GM19351 (cell line): Measurements from ENCODE around the gene SLC6A11.

Source experiments
- ATAC-seq: cut with Tn5 transposase; IDR thresholded peaks from one replicate; pipeline ENCODE4 v1.9.1; 2021; ENCODE audit warnings: mild to moderate bottlenecking, moderate library complexity; ENCODE audit not compliant: unreplicated experiment

SLC6A11 gene

GRCh38 chr3:10883478-10884234, 67.6 kb downstream of the SLC6A11 start:
- no peak for ATAC-seq

- no peak for ATAC-seq
Measured at GRCh38 chr3:10887015-10887414, 71.0 kb downstream of the SLC6A11 start.

- no peak for ATAC-seq
Measured at GRCh38 chr3:10888518-10889090, 72.6 kb downstream of the SLC6A11 start.

- no peak for ATAC-seq
Measured at GRCh38 chr3:10889206-10889960, 73.4 kb downstream of the SLC6A11 start.

- ATAC-seq = no peak
Measured at GRCh38 chr3:10890665-10891064, 74.6 kb downstream of the SLC6A11 start.

GRCh38 chr3:10892622-10893021, 76.6 kb downstream of the SLC6A11 start:
- no peak for ATAC-seq

- no peak for ATAC-seq
Measured at GRCh38 chr3:10901296-10901945, 85.4 kb downstream of the SLC6A11 start.

GRCh38 chr3:10907262-10907661, 91.2 kb downstream of the SLC6A11 start:
- ATAC-seq = no peak

- no peak for ATAC-seq
Measured at GRCh38 chr3:10910367-10910766, 94.3 kb downstream of the SLC6A11 start.

GRCh38 chr3:10911350-10912002, 95.4 kb downstream of the SLC6A11 start:
- ATAC-seq = no peak

GRCh38 chr3:10912786-10913185, 96.8 kb downstream of the SLC6A11 start:
- no peak for ATAC-seq

GRCh38 chr3:10915376-10915775, 99.3 kb downstream of the SLC6A11 start:
- ATAC-seq = no peak

GRCh38 chr3:10917176-10917575, 101.1 kb downstream of the SLC6A11 start:
- no peak for ATAC-seq

- no peak for ATAC-seq
Measured at GRCh38 chr3:10918011-10918410, 102.0 kb downstream of the SLC6A11 start.

- ATAC-seq = no peak
Measured at GRCh38 chr3:10919636-10920035, 103.6 kb downstream of the SLC6A11 start.

- no peak for ATAC-seq
Measured at GRCh38 chr3:10925436-10926255, 109.6 kb downstream of the SLC6A11 start.

- no peak for ATAC-seq
Measured at GRCh38 chr3:10926256-10926810, 110.3 kb downstream of the SLC6A11 start.

GRCh38 chr3:10926811-10927521, 110.9 kb downstream of the SLC6A11 start:
- no peak for ATAC-seq

- no peak for ATAC-seq
Measured at GRCh38 chr3:10927551-10927950, 111.5 kb downstream of the SLC6A11 start.
